Endothelial cell of umbilical vein (primary cell): ENCODE measurements around the gene SLC16A6.

Experiments
- EZH2 ChIP-seq: IDR thresholded peaks from 2 replicates; pipeline ENCODE4 v1.6.1; 2012; ENCODE audit warnings: borderline replicate concordance, low read depth, mild to moderate bottlenecking, moderate library complexity, low read length, inconsistent platforms; ENCODE audit not compliant: severe bottlenecking
- GATA2 ChIP-seq: IDR thresholded peaks from 2 replicates; pipeline ENCODE4 v1.7.0; 2011; ENCODE audit warnings: low read depth, mild to moderate bottlenecking, moderate library complexity, mixed read lengths, low read length; ENCODE audit not compliant: insufficient read length, insufficient read depth
- MAX ChIP-seq: IDR thresholded peaks from 2 replicates; pipeline ENCODE4 v1.6.1; 2011; ENCODE audit not compliant: insufficient read depth, insufficient read length
- TF ChIP-seq, protein P1 (sequence below), 2 donors: IDR thresholded peaks; 1 replicate in 1 of 2; 2 replicates in 1 of 2; pipeline ENCODE4 v1.5.1; 2011; ENCODE audit warnings: low read length in 2 of 2, mild to moderate bottlenecking in 2 of 2, moderate library complexity in 2 of 2, control low read depth in 1 of 2, inconsistent platforms in 1 of 2, low read depth in 1 of 2; ENCODE audit not compliant: insufficient read depth in 1 of 2; ENCODE audit errors: extremely low read depth in 1 of 2

DNA sequence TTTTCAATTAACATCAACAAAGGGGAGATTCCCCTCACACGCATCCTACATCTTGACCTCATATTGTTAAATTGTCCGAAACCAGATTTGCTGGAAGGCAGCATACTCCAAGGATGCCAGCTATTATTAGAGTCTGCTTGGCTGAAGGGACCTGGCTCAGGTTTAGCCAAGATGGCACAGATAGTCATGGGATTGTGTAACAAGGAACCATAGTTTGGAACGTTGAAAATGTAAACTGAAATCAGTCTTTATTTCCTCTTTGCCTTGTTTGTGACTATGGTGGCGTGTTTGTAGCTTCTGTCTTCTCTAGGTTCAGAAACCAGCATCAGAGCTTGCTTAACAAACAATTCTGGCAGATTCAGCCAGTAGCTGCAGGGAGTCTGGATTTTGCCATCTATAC is 6.3 kb upstream of the SLC16A6 start:
- TF ChIP-seq, protein P1, sequence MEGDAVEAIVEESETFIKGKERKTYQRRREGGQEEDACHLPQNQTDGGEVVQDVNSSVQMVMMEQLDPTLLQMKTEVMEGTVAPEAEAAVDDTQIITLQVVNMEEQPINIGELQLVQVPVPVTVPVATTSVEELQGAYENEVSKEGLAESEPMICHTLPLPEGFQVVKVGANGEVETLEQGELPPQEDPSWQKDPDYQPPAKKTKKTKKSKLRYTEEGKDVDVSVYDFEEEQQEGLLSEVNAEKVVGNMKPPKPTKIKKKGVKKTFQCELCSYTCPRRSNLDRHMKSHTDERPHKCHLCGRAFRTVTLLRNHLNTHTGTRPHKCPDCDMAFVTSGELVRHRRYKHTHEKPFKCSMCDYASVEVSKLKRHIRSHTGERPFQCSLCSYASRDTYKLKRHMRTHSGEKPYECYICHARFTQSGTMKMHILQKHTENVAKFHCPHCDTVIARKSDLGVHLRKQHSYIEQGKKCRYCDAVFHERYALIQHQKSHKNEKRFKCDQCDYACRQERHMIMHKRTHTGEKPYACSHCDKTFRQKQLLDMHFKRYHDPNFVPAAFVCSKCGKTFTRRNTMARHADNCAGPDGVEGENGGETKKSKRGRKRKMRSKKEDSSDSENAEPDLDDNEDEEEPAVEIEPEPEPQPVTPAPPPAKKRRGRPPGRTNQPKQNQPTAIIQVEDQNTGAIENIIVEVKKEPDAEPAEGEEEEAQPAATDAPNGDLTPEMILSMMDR (IDR thresholded peaks at IDR 0.05; ENCODE audit: extremely low read depth in 1 of 2, insufficient read depth in 1 of 2, low read depth in 1 of 2, low read length in 2 of 2) = no peak
- TF ChIP-seq GATA2 (no peak), MAX (no peak), EZH2 (no peak)
